ENCODE measurements around the gene POTEJ. TPM values are rescaled to one million over a fixed set of nuclear protein-coding genes. Genes with fewer than 3 reads are reported as not detected.

The POTEJ gene
- total RNA-seq = not detected in 2 replicates

GRCh38 chr2:130611140-130611539 lies at the start of gene POTEJ:
POTEJ (plus strand) TSS chr2:130611440; CDS start chr2:130611533, 93 bp downstream.

GRCh38 chr2:130599393-130599792 lies 11.8 kb upstream of the POTEJ start, which contains the start of gene CFC1:
CFC1 (minus strand) TSS chr2:130599575; CDS start chr2:130599287, 288 bp downstream.

Small RNAs within 50 kb of the gene (small RNA-seq; reads per million reads assigned to genes)
- gene RF00017 (not detected), gene RNU6-848P (not detected)

Other genes with a start within 250 kb of the POTEJ start
- not detected in 2 replicates for gene POTEI, start 102.1 kb upstream of the POTEJ start, total RNA-seq
- gene CFC1B, start 90.2 kb upstream of the POTEJ start, total RNA-seq = not detected in 2 replicates
- gene CFC1, start 11.9 kb upstream of the POTEJ start, total RNA-seq = not detected in 2 replicates
- gene GPR148, start 117.6 kb downstream of the POTEJ start, total RNA-seq = not detected in 2 replicates
- gene AMER3, start 144.1 kb downstream of the POTEJ start, total RNA-seq = not detected in 2 replicates
- 12.9 and 16.3 TPM in 2 replicates for gene ARHGEF4, start 225.5 kb downstream of the POTEJ start, total RNA-seq

Data from articular chondrocyte of knee joint (primary cell).